Mammary epithelial cell (primary cell): ENCODE results near the gene CPLX4.

Experiments
- EZH2 ChIP-seq: IDR thresholded peaks from 2 replicates; pipeline ENCODE4 v1.6.1; 2012; ENCODE audit warnings: low read length, inconsistent platforms, borderline replicate concordance
- TF ChIP-seq, protein P1 (sequence below), 2 donors: IDR thresholded peaks in 1 of 2; conservative IDR thresholded peaks in 1 of 2; 2 replicates each; pipeline ENCODE4 v1.5.1; 2011 to 2012; ENCODE audit warnings: inconsistent platforms in 2 of 2, low read length in 2 of 2, mild to moderate bottlenecking in 2 of 2, control low read depth in 1 of 2, low read depth in 1 of 2; ENCODE audit not compliant: insufficient read depth in 1 of 2; ENCODE audit errors: extremely low read depth in 1 of 2

DNA sequence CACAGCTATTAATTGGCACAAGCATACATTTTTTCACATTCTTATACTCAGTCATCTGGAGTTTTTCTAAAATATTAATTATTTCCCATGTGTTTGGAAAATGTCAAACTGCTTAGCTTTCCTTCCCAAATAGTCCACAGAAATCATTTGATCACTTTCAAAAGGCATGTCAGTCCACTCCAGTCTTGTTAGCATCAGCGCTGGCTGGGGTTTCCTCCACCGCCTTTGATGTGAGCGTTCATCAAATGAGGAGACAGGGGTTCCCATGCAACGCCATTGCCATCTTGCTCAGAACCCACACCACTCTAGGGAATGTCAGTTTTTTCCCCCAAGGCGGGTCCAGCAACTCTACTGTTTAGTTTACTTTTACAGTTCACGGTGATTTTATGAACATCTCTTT is 32.1 kb downstream of the CPLX4 start:
- TF ChIP-seq, protein P1, sequence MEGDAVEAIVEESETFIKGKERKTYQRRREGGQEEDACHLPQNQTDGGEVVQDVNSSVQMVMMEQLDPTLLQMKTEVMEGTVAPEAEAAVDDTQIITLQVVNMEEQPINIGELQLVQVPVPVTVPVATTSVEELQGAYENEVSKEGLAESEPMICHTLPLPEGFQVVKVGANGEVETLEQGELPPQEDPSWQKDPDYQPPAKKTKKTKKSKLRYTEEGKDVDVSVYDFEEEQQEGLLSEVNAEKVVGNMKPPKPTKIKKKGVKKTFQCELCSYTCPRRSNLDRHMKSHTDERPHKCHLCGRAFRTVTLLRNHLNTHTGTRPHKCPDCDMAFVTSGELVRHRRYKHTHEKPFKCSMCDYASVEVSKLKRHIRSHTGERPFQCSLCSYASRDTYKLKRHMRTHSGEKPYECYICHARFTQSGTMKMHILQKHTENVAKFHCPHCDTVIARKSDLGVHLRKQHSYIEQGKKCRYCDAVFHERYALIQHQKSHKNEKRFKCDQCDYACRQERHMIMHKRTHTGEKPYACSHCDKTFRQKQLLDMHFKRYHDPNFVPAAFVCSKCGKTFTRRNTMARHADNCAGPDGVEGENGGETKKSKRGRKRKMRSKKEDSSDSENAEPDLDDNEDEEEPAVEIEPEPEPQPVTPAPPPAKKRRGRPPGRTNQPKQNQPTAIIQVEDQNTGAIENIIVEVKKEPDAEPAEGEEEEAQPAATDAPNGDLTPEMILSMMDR (conservative IDR thresholded peaks at IDR 0.05 in 1 of 2, IDR thresholded peaks at IDR 0.05 in 1 of 2; ENCODE audit: extremely low read depth in 1 of 2, insufficient read depth in 1 of 2, low read depth in 1 of 2, low read length in 2 of 2) = no peak
- TF ChIP-seq EZH2 = no peak
